K562 (cell line): ENCODE data around the gene ANKRD13C. TPM values are rescaled to one million over a fixed set of nuclear protein-coding genes. Genes with fewer than 3 reads are reported as not detected.

Source experiments
- ATAC-seq: fragments of 200-7000 bp; cut with Tn5 transposase; 3 replicates; pipeline ENCODE4 v1.9.1; 2020; ENCODE audit warnings: moderate library complexity
- BruUV-seq: library from RNA; stranded (reverse); fragments of 400-500 nt; replicated peaks from 2 replicates; lab custom pipeline; 2021; lab: Mats Ljungman, UMichigan
- CTCF ChIA-PET: fragments of 300-600 bp; formaldehyde crosslinking; extraction: SDS; loops from one replicate; lab custom pipeline; 2021; ENCODE audit warnings: low intra/inter-chr PET ratio; lab: Yijun Ruan, JAX
- POLR2A ChIA-PET: fragments of 300-600, 350-650 bp; sonication (Branson Sonifier 250); formaldehyde crosslinking; extraction: SDS; loops from one replicate; lab custom pipeline; 2021; ENCODE audit warnings: antibody characterized with exemption, inconsistent platforms; lab: Yijun Ruan, JAX
- DNase-seq, 4 experiments: peaks; one replicate each; pipeline versions ENCODE4 v3.0.0 to v3.0.0-alpha.2; 2011 to 2018; ENCODE audit warnings: low spot score in 3 of 4, mixed read lengths in 3 of 4; ENCODE audit errors: extremely low read depth in 1 of 4
- FAIRE-seq: peaks from 2 replicates; lab custom pipeline; 2011; peaks lifted over from hg19 to GRCh38; lab: Jason Lieb, UNC
- H2AFZ ChIP-seq: 2 replicates; pipeline ENCODE4 v1.6.0; 2011; ENCODE audit warnings: low read depth, low read length, control low read depth, inconsistent platforms
- H3K27ac ChIP-seq: fragments of 200-600 bp; 3 replicates; pipeline ENCODE4 v1.8.0; 2011; ENCODE audit warnings: low read depth, mild to moderate bottlenecking, control low read depth, inconsistent platforms, low read length, moderate library complexity, mixed read lengths; ENCODE audit errors: extremely low read depth
- H3K27me3 ChIP-seq, 2 experiments: fragments of 300-600 bp in 1 of 2; 2 replicates in 1 of 2; 3 replicates in 1 of 2; pipeline versions ENCODE4 v1.6.0 to v1.8.0; 2011; ENCODE audit warnings: inconsistent platforms in 2 of 2, low read length in 2 of 2, mild to moderate bottlenecking in 1 of 2, mixed read lengths in 1 of 2, moderate library complexity in 1 of 2; ENCODE audit not compliant: control insufficient read depth in 2 of 2, insufficient read depth in 2 of 2
- H3K36me3 ChIP-seq: fragments of 300-600 bp; 3 replicates; pipeline ENCODE4 v1.8.0; 2011; ENCODE audit warnings: mild to moderate bottlenecking, low read length, inconsistent platforms; ENCODE audit not compliant: control insufficient read depth, insufficient read depth
- H3K4me1 ChIP-seq, 2 experiments: fragments of 200-600 bp in 1 of 2; replicated peaks in 1 of 2; 2 replicates in 1 of 2; 3 replicates in 1 of 2; pipeline versions ENCODE4 v1.5.1 to v1.8.0; 2011; ENCODE audit warnings: inconsistent platforms in 2 of 2, low read length in 2 of 2, mild to moderate bottlenecking in 1 of 2, mixed read lengths in 1 of 2, moderate library complexity in 1 of 2; ENCODE audit not compliant: control insufficient read depth in 2 of 2, insufficient read depth in 2 of 2
- H3K4me2 ChIP-seq: 2 replicates; pipeline ENCODE4 v1.6.1; 2011; ENCODE audit warnings: low read length, control low read depth, inconsistent platforms, mixed read lengths; ENCODE audit not compliant: insufficient read depth
- H3K4me3 ChIP-seq: fragments of 200-600 bp; sonication (generic), shearing (Covaris generic); 2 replicates; pipeline ENCODE4 v1.5.1; 2016; ENCODE audit warnings: control low read depth, inconsistent platforms
- H3K79me2 ChIP-seq: fragments of 200-600 bp; 3 replicates; pipeline ENCODE4 v1.8.0; 2011; ENCODE audit warnings: low read length, inconsistent platforms; ENCODE audit not compliant: control insufficient read depth, insufficient read depth
- H3K9ac ChIP-seq, 2 experiments: 2 replicates each; pipeline versions ENCODE4 v1.6.0 to v1.6.1; 2011; ENCODE audit warnings: low read depth in 2 of 2, low read length in 2 of 2, control low read depth in 1 of 2, inconsistent platforms in 1 of 2, mild to moderate bottlenecking in 1 of 2, mixed read lengths in 1 of 2; ENCODE audit not compliant: insufficient read depth in 1 of 2
- H3K9me1 ChIP-seq: one replicate; pipeline ENCODE4 v1.6.0; 2011; ENCODE audit warnings: inconsistent platforms, mild to moderate bottlenecking, low read length, moderate library complexity; ENCODE audit not compliant: control insufficient read depth, insufficient read depth
- H3K9me3 ChIP-seq: replicated peaks from 2 replicates; pipeline ENCODE4 v1.5.1; 2011; ENCODE audit warnings: low read depth, low read length, inconsistent platforms; ENCODE audit not compliant: control insufficient read depth, insufficient read depth
- H4K20me1 ChIP-seq: replicated peaks from 2 replicates; pipeline ENCODE4 v1.6.1; 2011; ENCODE audit warnings: low read length, inconsistent platforms, mixed read lengths; ENCODE audit not compliant: control insufficient read depth, insufficient read depth
- CC2D1A ChIP-seq: fragments of 450-650 bp; IDR thresholded peaks from 2 replicates; pipeline ENCODE4 v1.6.1; 2017; ENCODE audit warnings: mild to moderate bottlenecking
- CHD1 ChIP-seq: fragments of 200-600 bp; sonication (generic); IDR thresholded peaks from one replicate; pipeline ENCODE4 v1.6.1; 2012; ENCODE audit warnings: mild to moderate bottlenecking, moderate library complexity, low read length, inconsistent platforms
- KDM5B ChIP-seq: fragments of 200-600 bp; sonication (generic); IDR thresholded peaks from 2 replicates; pipeline ENCODE4 v1.6.1; 2012; ENCODE audit warnings: low read depth, mild to moderate bottlenecking, moderate library complexity, low read length, control low read depth, inconsistent platforms; ENCODE audit not compliant: insufficient replicate concordance
- MECOM ChIP-seq: fragments of 250-450 bp; sonication (Bioruptor Pico); IDR thresholded peaks from 2 replicates; pipeline ENCODE4 v1.8.0; 2022; ENCODE audit warnings: inconsistent platforms
- NEUROD1 ChIP-seq: fragments of 150-350 bp; IDR thresholded peaks from 2 replicates; pipeline ENCODE4 v1.6.1; 2014; ENCODE audit warnings: borderline replicate concordance, low read length, low read depth; ENCODE audit not compliant: partially characterized antibody
- NFATC3 ChIP-seq: fragments of 450-650 bp; IDR thresholded peaks from 2 replicates; pipeline ENCODE4 v1.6.1; 2017; ENCODE audit warnings: mild to moderate bottlenecking
- SMARCB1 ChIP-seq: IDR thresholded peaks from 2 replicates; pipeline ENCODE4 v1.6.1; 2011; ENCODE audit warnings: improper control_type of control experiment, low read depth; ENCODE audit not compliant: insufficient read length
- ZBTB8A ChIP-seq: fragments of 450-650 bp; IDR thresholded peaks from 2 replicates; pipeline ENCODE4 v1.6.1; 2018; ENCODE audit warnings: mild to moderate bottlenecking, moderate library complexity; ENCODE audit not compliant: partially characterized antibody
- ZNF212 ChIP-seq: fragments of 450-650 bp; formaldehyde crosslinking; IDR thresholded peaks from 2 replicates; pipeline ENCODE4 v1.4.0; 2020; ENCODE audit warnings: mild to moderate bottlenecking
- ZNF609 ChIP-seq: sonication (generic); formaldehyde crosslinking; IDR thresholded peaks from 2 replicates; pipeline ENCODE4 v1.8.1; 2023; ENCODE audit warnings: missing genetic modification reagents, mild to moderate bottlenecking, borderline replicate concordance
- WGBS: fragments of 100-300 bp; shearing (Covaris generic); methylation state at CpG from one replicate; pipeline ENCODE4 v1.1.6; 2016; ENCODE audit warnings: low coverage, mixed read lengths; ENCODE audit not compliant: insufficient coverage; ENCODE audit errors: missing lambda C conversion rate; 5-methylcytosine and 5-hydroxymethylcytosine counted together
- in situ Hi-C: fragments of 300-500 bp; cut with MboI; formaldehyde crosslinking; loops from 4 replicates; pipeline ENCODE4 v1.15.0; 2018; ENCODE audit warnings: inconsistent platforms, mixed read lengths
- intact Hi-C: fragments of 100-400 bp; cut with micrococcal nuclease; formaldehyde crosslinking; loops from 2 replicates; pipeline ENCODE4 v1.14.2; 2022
- polyA plus RNA-seq, 8 experiments: library from polyadenylated mRNA; depleted of rRNA in 4 of 8; stranded (reverse) in 5 of 8; unstranded in 3 of 8; fragments of >200 nt; fragmentation: Nextera tagmentation in 2 of 8; fragmentation: Illumina TruSeq in 1 of 8; extraction: Ambion mirVana in 2 of 8; extraction: Trizol in 1 of 8; gene quantifications; 2 replicates each; pipeline versions ENCODE4 v1.2.1 to v1.2.3, GENCODE V29; 2011 to 2014; ENCODE audit warnings: inconsistent platforms in 1 of 8, missing spikeins in 1 of 8
- total RNA-seq, 7 experiments: library from RNA; depleted of rRNA in 6 of 7; stranded (reverse); fragments of >200 nt in 6 of 7; fragmentation: Illumina TruSeq in 2 of 7; extraction: Trizol in 2 of 7; gene quantifications; 2 replicates each; pipeline versions ENCODE4 v1.2.1 to v1.2.3, GENCODE V29; 2011 to 2021; ENCODE audit warnings: low replicate concordance in 1 of 7

The ANKRD13C gene
- total and polyA plus RNA-seq, 9 of the 15 experiments (the other 6 are each of a cell fraction or from before 2014, with no cell fraction given): 3.4 to 22.8 (median 12.5) TPM

GRCh38 chr1:70295749-70296148 lies 58.8 kb downstream of the ANKRD13C start:
- POLR2A ChIA-PET: no interaction called here
- no peak overlapping the region for H3K27ac ChIP-seq
- FAIRE-seq (no peak), ATAC-seq (no peak), DNase-seq (no peak)
- no TSS peak for BruUV-seq
- H3K27me3 ChIP-seq: no peaks in the 10 kb centered on the region
- H3K9me1 ChIP-seq: no peaks in the 10 kb centered on the region
- no peaks in the 10 kb centered on the region for H3K4me1 ChIP-seq
- no peak overlapping the region for H3K4me3 ChIP-seq
- H3K9ac ChIP-seq: no peak overlapping the region
- H4K20me1 ChIP-seq: no peaks in the 10 kb centered on the region
- H3K4me2 ChIP-seq: no peak overlapping the region
- in situ Hi-C loops (no loop called here), intact Hi-C loops (no loop called here)
- H3K36me3 ChIP-seq: peaks cover 57% of the 10 kb centered on the region
- H3K79me2 ChIP-seq: no peaks in the 10 kb centered on the region
- CTCF ChIA-PET: no interaction called here
- 98% methylated on average over 4 of the region's 4 CpGs for WGBS
- no peaks in the 10 kb centered on the region for H3K9me3 ChIP-seq
- no peak overlapping the region for H2AFZ ChIP-seq
- TF ChIP-seq NEUROD1 (no peak), ZNF609 (CRISPR knock-in tag) (no peak), NFATC3 (no peak), SMARCB1 (no peak), ZBTB8A (no peak), CHD1 (no peak), ZNF212 (CRISPR knock-in tag) (no peak), KDM5B (no peak), CC2D1A (no peak), MECOM (CRISPR knock-in tag) (no peak)
